HG03066 (cell line): ENCODE measurements around the gene HNRNPUL1.

Experiments
- ATAC-seq: cut with Tn5 transposase; IDR thresholded peaks from one replicate; pipeline ENCODE4 v1.9.1; 2021; ENCODE audit warnings: low read depth; ENCODE audit not compliant: unreplicated experiment

Gene HNRNPUL1

GRCh38 chr19:41307090-41307875 lies 43.1 kb downstream of the HNRNPUL1 start:
- ATAC-seq: no peak

GRCh38 chr19:41307954-41308449 lies 43.8 kb downstream of the HNRNPUL1 start:
- no peak for ATAC-seq

- no peak for ATAC-seq
These were observed 44.4 kb downstream of the HNRNPUL1 start for GRCh38 chr19:41308450-41309179.

GRCh38 chr19:41309180-41310032 lies 45.2 kb downstream of the HNRNPUL1 start:
- ATAC-seq: no peak

GRCh38 chr19:41310033-41310831 lies 46.1 kb downstream of the HNRNPUL1 start, which contains the start of gene CCDC97:
Gene CCDC97, plus strand, starts transcription at chr19:41310172. Its CDS starts 139 bp downstream, at chr19:41310311.
- no peak for ATAC-seq

- no peak for ATAC-seq
These were observed 46.9 kb downstream of the HNRNPUL1 start for GRCh38 chr19:41311072-41311471.

- no peak for ATAC-seq
These were observed 47.4 kb downstream of the HNRNPUL1 start for GRCh38 chr19:41311613-41312012.

- ATAC-seq: no peak
These were observed 52.2 kb downstream of the HNRNPUL1 start for GRCh38 chr19:41316306-41316920.

- ATAC-seq: no peak
These were observed 54.7 kb downstream of the HNRNPUL1 start for GRCh38 chr19:41318696-41319499.

GRCh38 chr19:41319500-41320184 lies 55.5 kb downstream of the HNRNPUL1 start:
- no peak for ATAC-seq

GRCh38 chr19:41320185-41320518 lies 56.0 kb downstream of the HNRNPUL1 start:
- ATAC-seq: no peak

GRCh38 chr19:41320568-41320967 lies 56.4 kb downstream of the HNRNPUL1 start:
- no peak for ATAC-seq

- ATAC-seq: no peak
These were observed 57.0 kb downstream of the HNRNPUL1 start for GRCh38 chr19:41321204-41321599.

GRCh38 chr19:41321600-41322270 lies 57.6 kb downstream of the HNRNPUL1 start:
- ATAC-seq: no peak

- ATAC-seq: no peak
These were observed 58.3 kb downstream of the HNRNPUL1 start for GRCh38 chr19:41322451-41322850.

GRCh38 chr19:41323023-41323422 lies 58.9 kb downstream of the HNRNPUL1 start:
- no peak for ATAC-seq

GRCh38 chr19:41323430-41324125 lies 59.4 kb downstream of the HNRNPUL1 start:
- no peak for ATAC-seq
